ENCODE results near the gene LRRC43.

LRRC43 gene

GRCh38 chr12:122140467-122141257 lies 42.3 kb upstream of the LRRC43 start:
- Histone ChIP-seq H3K4me3 (ENCODE audit: low read depth, low read length) (no peak overlapping the region), H3K9me3 (ENCODE audit: control insufficient read depth, insufficient read depth, low read depth, low read length) (peaks cover 38% of the 10 kb centered on the region), H3K36me3 (ENCODE audit: control insufficient read depth, insufficient read depth, low read length) (peaks cover 63% of the 10 kb centered on the region), H3K9ac (ENCODE audit: low read length) (no peak overlapping the region), H3K27ac (ENCODE audit: low read depth, low read length) (no peak overlapping the region), H3K4me1 (ENCODE audit: control insufficient read depth, insufficient read depth, low read length) (peaks cover 4% of the 10 kb centered on the region; the same call in 1 of the 2 replicates), H3K27me3 (ENCODE audit: control insufficient read depth, insufficient read depth, low read length) (no peaks in the 10 kb centered on the region)

- Histone ChIP-seq H3K9me3 (ENCODE audit: control insufficient read depth, insufficient read depth, low read depth, low read length) (peaks cover 38% of the 10 kb centered on the region), H3K9ac (ENCODE audit: low read length) (no peak overlapping the region), H3K4me1 (ENCODE audit: control insufficient read depth, insufficient read depth, low read length) (peaks cover 4% of the 10 kb centered on the region; the same call in 1 of the 2 replicates), H3K27me3 (ENCODE audit: control insufficient read depth, insufficient read depth, low read length) (no peaks in the 10 kb centered on the region), H3K27ac (ENCODE audit: low read depth, low read length) (no peak overlapping the region), H3K36me3 (ENCODE audit: control insufficient read depth, insufficient read depth, low read length) (peaks cover 59% of the 10 kb centered on the region), H3K4me3 (ENCODE audit: low read depth, low read length) (no peak overlapping the region)
Measured at GRCh38 chr12:122141911-122142725, 40.8 kb upstream of the LRRC43 start.

GRCh38 chr12:122142857-122143256 lies 40.1 kb upstream of the LRRC43 start:
- Histone ChIP-seq H3K4me1 (ENCODE audit: control insufficient read depth, insufficient read depth, low read length) (no peaks in the 10 kb centered on the region), H3K4me3 (ENCODE audit: low read depth, low read length) (no peak overlapping the region), H3K36me3 (ENCODE audit: control insufficient read depth, insufficient read depth, low read length) (peaks cover 59% of the 10 kb centered on the region), H3K9ac (ENCODE audit: low read length) (no peak overlapping the region), H3K27ac (ENCODE audit: low read depth, low read length) (no peak overlapping the region), H3K9me3 (ENCODE audit: control insufficient read depth, insufficient read depth, low read depth, low read length) (peaks cover 38% of the 10 kb centered on the region), H3K27me3 (ENCODE audit: control insufficient read depth, insufficient read depth, low read length) (no peaks in the 10 kb centered on the region)

GRCh38 chr12:122144885-122145284 lies 38.0 kb upstream of the LRRC43 start:
- H3K27ac ChIP-seq (ENCODE audit: low read depth, low read length): no peak overlapping the region
- peaks cover 38% of the 10 kb centered on the region for H3K9me3 ChIP-seq (ENCODE audit: control insufficient read depth, insufficient read depth, low read depth, low read length)
- no peak overlapping the region for H3K4me3 ChIP-seq (ENCODE audit: low read depth, low read length)
- H3K36me3 ChIP-seq (ENCODE audit: control insufficient read depth, insufficient read depth, low read length): peaks cover 41% of the 10 kb centered on the region
- no peaks in the 10 kb centered on the region for H3K27me3 ChIP-seq (ENCODE audit: control insufficient read depth, insufficient read depth, low read length)
- no peaks in the 10 kb centered on the region for H3K4me1 ChIP-seq (ENCODE audit: control insufficient read depth, insufficient read depth, low read length)
- H3K9ac ChIP-seq (ENCODE audit: low read length): no peak overlapping the region

- H3K36me3 ChIP-seq (ENCODE audit: control insufficient read depth, insufficient read depth, low read length): peaks cover 35% of the 10 kb centered on the region
Measured at GRCh38 chr12:122145505-122146330, 37.2 kb upstream of the LRRC43 start.

GRCh38 chr12:122147514-122148290 lies 35.2 kb upstream of the LRRC43 start:
- H3K4me1 ChIP-seq (ENCODE audit: control insufficient read depth, insufficient read depth, low read length): peaks cover 3% of the 10 kb centered on the region; the same call in 1 of the 2 replicates
- H3K9me3 ChIP-seq (ENCODE audit: control insufficient read depth, insufficient read depth, low read depth, low read length): peaks cover 15% of the 10 kb centered on the region
- H3K4me3 ChIP-seq (ENCODE audit: low read depth, low read length): no peak overlapping the region
- H3K27ac ChIP-seq (ENCODE audit: low read depth, low read length): no peak overlapping the region
- H3K36me3 ChIP-seq (ENCODE audit: control insufficient read depth, insufficient read depth, low read length): peaks cover 15% of the 10 kb centered on the region
- H3K9ac ChIP-seq (ENCODE audit: low read length): no peak overlapping the region
- H3K27me3 ChIP-seq (ENCODE audit: control insufficient read depth, insufficient read depth, low read length): no peaks in the 10 kb centered on the region

More at GRCh38 chr12:122145505-122146330, 37.2 kb upstream of the LRRC43 start:
- Histone ChIP-seq H3K9ac (ENCODE audit: low read length) (no peak overlapping the region), H3K4me3 (ENCODE audit: low read depth, low read length) (no peak overlapping the region), H3K27me3 (ENCODE audit: control insufficient read depth, insufficient read depth, low read length) (no peaks in the 10 kb centered on the region), H3K27ac (ENCODE audit: low read depth, low read length) (no peak overlapping the region), H3K9me3 (ENCODE audit: control insufficient read depth, insufficient read depth, low read depth, low read length) (peaks cover 35% of the 10 kb centered on the region), H3K4me1 (ENCODE audit: control insufficient read depth, insufficient read depth, low read length) (no peaks in the 10 kb centered on the region)

GRCh38 chr12:122148657-122149056 lies 34.3 kb upstream of the LRRC43 start:
- peaks cover 3% of the 10 kb centered on the region; the same call in 1 of the 2 replicates for H3K4me1 ChIP-seq (ENCODE audit: control insufficient read depth, insufficient read depth, low read length)
- H3K9ac ChIP-seq (ENCODE audit: low read length): no peak overlapping the region
- H3K27me3 ChIP-seq (ENCODE audit: control insufficient read depth, insufficient read depth, low read length): no peaks in the 10 kb centered on the region
- no peak overlapping the region for H3K27ac ChIP-seq (ENCODE audit: low read depth, low read length)
- peaks cover 6% of the 10 kb centered on the region for H3K9me3 ChIP-seq (ENCODE audit: control insufficient read depth, insufficient read depth, low read depth, low read length)
- peaks cover 6% of the 10 kb centered on the region for H3K36me3 ChIP-seq (ENCODE audit: control insufficient read depth, insufficient read depth, low read length)
- H3K4me3 ChIP-seq (ENCODE audit: low read depth, low read length): no peak overlapping the region

GRCh38 chr12:122150127-122150681 lies 32.7 kb upstream of the LRRC43 start:
- H3K4me3 ChIP-seq (ENCODE audit: low read depth, low read length): no peak overlapping the region
- H3K27ac ChIP-seq (ENCODE audit: low read depth, low read length): no peak overlapping the region
- no peaks in the 10 kb centered on the region for H3K27me3 ChIP-seq (ENCODE audit: control insufficient read depth, insufficient read depth, low read length)
- no peaks in the 10 kb centered on the region for H3K9me3 ChIP-seq (ENCODE audit: control insufficient read depth, insufficient read depth, low read depth, low read length)
- no peaks in the 10 kb centered on the region for H3K36me3 ChIP-seq (ENCODE audit: control insufficient read depth, insufficient read depth, low read length)
- H3K4me1 ChIP-seq (ENCODE audit: control insufficient read depth, insufficient read depth, low read length): peaks cover 3% of the 10 kb centered on the region; the same call in 1 of the 2 replicates
- no peak overlapping the region for H3K9ac ChIP-seq (ENCODE audit: low read length)

GRCh38 chr12:122152754-122153153 lies 30.2 kb upstream of the LRRC43 start:
- H3K36me3 ChIP-seq (ENCODE audit: control insufficient read depth, insufficient read depth, low read length): no peaks in the 10 kb centered on the region
- no peaks in the 10 kb centered on the region for H3K9me3 ChIP-seq (ENCODE audit: control insufficient read depth, insufficient read depth, low read depth, low read length)
- H3K9ac ChIP-seq (ENCODE audit: low read length): no peak overlapping the region
- peaks cover 5% of the 10 kb centered on the region; the same call in 1 of the 2 replicates for H3K4me1 ChIP-seq (ENCODE audit: control insufficient read depth, insufficient read depth, low read length)
- no peak overlapping the region for H3K4me3 ChIP-seq (ENCODE audit: low read depth, low read length)
- H3K27me3 ChIP-seq (ENCODE audit: control insufficient read depth, insufficient read depth, low read length): no peaks in the 10 kb centered on the region
- no peak overlapping the region for H3K27ac ChIP-seq (ENCODE audit: low read depth, low read length)

GRCh38 chr12:122155705-122156104 lies 27.2 kb upstream of the LRRC43 start:
- H3K27ac ChIP-seq (ENCODE audit: low read depth, low read length): no peak overlapping the region
- no peaks in the 10 kb centered on the region for H3K27me3 ChIP-seq (ENCODE audit: control insufficient read depth, insufficient read depth, low read length)
- H3K9me3 ChIP-seq (ENCODE audit: control insufficient read depth, insufficient read depth, low read depth, low read length): no peaks in the 10 kb centered on the region
- no peak overlapping the region for H3K9ac ChIP-seq (ENCODE audit: low read length)
- peaks cover 5% of the 10 kb centered on the region; the same call in 1 of the 2 replicates for H3K4me1 ChIP-seq (ENCODE audit: control insufficient read depth, insufficient read depth, low read length)
- no peak overlapping the region for H3K4me3 ChIP-seq (ENCODE audit: low read depth, low read length)
- H3K36me3 ChIP-seq (ENCODE audit: control insufficient read depth, insufficient read depth, low read length): no peaks in the 10 kb centered on the region

All from HUES6 (cell line).